ENCODE data around the gene CRCP.
"Not testable (repeated sequence)": the region's sequence is repeated elsewhere in the genome, so short reads cannot be mapped to it uniquely, and the experiment has no call there.

Gene CRCP

GRCh38 chr7:66152371-66153191 is 37.9 kb downstream of the CRCP start:
- DNase-seq (ENCODE audit: low read depth in 2 of 2) = no peak

GRCh38 chr7:66153691-66154090 is 39.0 kb downstream of the CRCP start:
- no peak for DNase-seq (ENCODE audit: low read depth in 2 of 2)

- DNase-seq (ENCODE audit: low read depth in 2 of 2) = not testable (repeated sequence)
These were observed 41.4 kb downstream of the CRCP start for GRCh38 chr7:66156035-66156434.

GRCh38 chr7:66157060-66157459 is 42.4 kb downstream of the CRCP start:
- no peak for DNase-seq (ENCODE audit: low read depth in 2 of 2)

- no peak for DNase-seq (ENCODE audit: low read depth in 2 of 2)
These were observed 48.0 kb downstream of the CRCP start for GRCh38 chr7:66162622-66163021.

GRCh38 chr7:66163186-66163610 is 48.6 kb downstream of the CRCP start:
- DNase-seq (ENCODE audit: low read depth in 2 of 2) = no peak

- DNase-seq (ENCODE audit: low read depth in 2 of 2) = no peak
These were observed 49.7 kb downstream of the CRCP start for GRCh38 chr7:66164356-66164755.

- DNase-seq (ENCODE audit: low read depth in 2 of 2) = no peak
These were observed 53.2 kb downstream of the CRCP start for GRCh38 chr7:66167773-66168387.

- no peak for DNase-seq (ENCODE audit: low read depth in 2 of 2)
These were observed 55.0 kb downstream of the CRCP start for GRCh38 chr7:66169616-66170015.

- no peak for DNase-seq (ENCODE audit: low read depth in 2 of 2)
These were observed 55.9 kb downstream of the CRCP start for GRCh38 chr7:66170309-66171231.

GRCh38 chr7:66172536-66173401 is 58.1 kb downstream of the CRCP start:
- DNase-seq (ENCODE audit: low read depth in 2 of 2) = not testable (repeated sequence)

GRCh38 chr7:66173856-66174255 is 59.2 kb downstream of the CRCP start:
- no peak for DNase-seq (ENCODE audit: low read depth in 2 of 2)

GRCh38 chr7:66175006-66175405 is 60.4 kb downstream of the CRCP start:
- not testable (repeated sequence) for DNase-seq (ENCODE audit: low read depth in 2 of 2)

GRCh38 chr7:66176914-66177313 is 62.3 kb downstream of the CRCP start:
- DNase-seq (ENCODE audit: low read depth in 2 of 2) = no peak

- DNase-seq (ENCODE audit: low read depth in 2 of 2) = no peak
These were observed 63.6 kb downstream of the CRCP start for GRCh38 chr7:66178258-66178657.

- DNase-seq (ENCODE audit: low read depth in 2 of 2) = no peak
These were observed 66.7 kb downstream of the CRCP start for GRCh38 chr7:66181329-66181728.

- DNase-seq (ENCODE audit: low read depth in 2 of 2) = no peak
These were observed 67.2 kb downstream of the CRCP start for GRCh38 chr7:66181845-66182244.

- DNase-seq (ENCODE audit: low read depth in 2 of 2) = no peak
These were observed 68.3 kb downstream of the CRCP start for GRCh38 chr7:66182920-66183319.

- no peak for DNase-seq (ENCODE audit: low read depth in 2 of 2)
These were observed 69.1 kb downstream of the CRCP start for GRCh38 chr7:66183700-66184099.

- no peak for DNase-seq (ENCODE audit: low read depth in 2 of 2)
These were observed 71.1 kb downstream of the CRCP start for GRCh38 chr7:66185680-66186187.

- no peak for DNase-seq (ENCODE audit: low read depth in 2 of 2)
These were observed 72.3 kb downstream of the CRCP start for GRCh38 chr7:66186991-66187390.
